ENCODE results near the gene GPC6.

Gene GPC6

GRCh38 chr13:94269557-94269956, 1043.0 kb downstream of the GPC6 start:
- no peak for DNase-seq (ENCODE audit: low read depth)
- no peak overlapping the region for H3K4me3 ChIP-seq (ENCODE audit: low read depth, low read length)

GRCh38 chr13:94270556-94270955, 1043.9 kb downstream of the GPC6 start:
- peak; percentile 7 for TF ChIP-seq CTCF (IDR thresholded peaks at IDR 0.05; ENCODE audit: low read depth, low read length, missing control alignments)
- no peak for DNase-seq (ENCODE audit: low read depth)
- no peak overlapping the region for H3K4me3 ChIP-seq (ENCODE audit: low read depth, low read length)

More at GRCh38 chr13:94269557-94269956, 1043.0 kb downstream of the GPC6 start:
- TF ChIP-seq CTCF (IDR thresholded peaks at IDR 0.05; ENCODE audit: low read depth, low read length, missing control alignments): no peak

GRCh38 chr13:94272038-94272437, 1045.4 kb downstream of the GPC6 start:
- H3K4me3 ChIP-seq (ENCODE audit: low read depth, low read length): no peak overlapping the region
- no peak for TF ChIP-seq CTCF (IDR thresholded peaks at IDR 0.05; ENCODE audit: low read depth, low read length, missing control alignments)
- DNase-seq (ENCODE audit: low read depth): no peak

GRCh38 chr13:94280349-94280748, 1053.7 kb downstream of the GPC6 start:
- H3K4me3 ChIP-seq (ENCODE audit: low read depth, low read length): no peak overlapping the region
- no peak for DNase-seq (ENCODE audit: low read depth)
- TF ChIP-seq CTCF (IDR thresholded peaks at IDR 0.05; ENCODE audit: low read depth, low read length, missing control alignments): no peak

- no peak overlapping the region for H3K4me3 ChIP-seq (ENCODE audit: low read depth, low read length)
Observed at GRCh38 chr13:94280845-94281244, 1054.2 kb downstream of the GPC6 start.

GRCh38 chr13:94286581-94286980, 1060.0 kb downstream of the GPC6 start:
- DNase-seq (ENCODE audit: low read depth): no peak
- no peak overlapping the region for H3K4me3 ChIP-seq (ENCODE audit: low read depth, low read length)
- no peak for TF ChIP-seq CTCF (IDR thresholded peaks at IDR 0.05; ENCODE audit: low read depth, low read length, missing control alignments)

More at GRCh38 chr13:94280845-94281244, 1054.2 kb downstream of the GPC6 start:
- no peak for DNase-seq (ENCODE audit: low read depth)
- TF ChIP-seq CTCF (IDR thresholded peaks at IDR 0.05; ENCODE audit: low read depth, low read length, missing control alignments): no peak

GRCh38 chr13:94291631-94292322, 1065.2 kb downstream of the GPC6 start:
- DNase-seq (ENCODE audit: low read depth): no peak
- TF ChIP-seq CTCF (IDR thresholded peaks at IDR 0.05; ENCODE audit: low read depth, low read length, missing control alignments): no peak
- H3K4me3 ChIP-seq (ENCODE audit: low read depth, low read length): no peak overlapping the region

All from GM12864 (cell line).